Measurements from ENCODE around the gene NAALADL2. TPM values are rescaled to one million over a fixed set of nuclear protein-coding genes. Genes with fewer than 3 reads are reported as not detected.

Gene NAALADL2
- total and polyA plus RNA-seq, 2 of the 13 experiments (the other 11 are each of a cell fraction or from before 2014, with no cell fraction given) = 0.08 TPM; not detected in 1

DNA sequence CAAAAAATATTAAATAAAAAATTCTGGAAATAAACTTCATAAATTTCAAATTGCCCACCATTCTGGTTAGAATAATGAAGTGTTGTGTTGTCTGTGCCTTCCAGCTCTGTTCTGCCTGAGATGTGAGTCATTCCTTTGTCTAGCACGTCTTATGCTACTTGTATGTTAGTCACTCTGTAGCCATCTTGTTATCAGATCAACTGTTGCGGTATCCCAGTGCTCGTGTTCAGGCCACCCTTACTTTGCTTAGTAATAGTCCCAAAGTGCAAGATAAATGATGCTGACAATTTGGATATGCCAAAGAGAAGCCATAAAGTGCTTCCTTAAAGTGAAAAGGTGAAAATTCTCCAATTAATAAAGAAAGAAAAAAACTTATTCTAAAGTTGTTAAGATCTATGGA lies 527.5 kb downstream of the NAALADL2 start:
- FAIRE-seq = no peak

More for the DNA sequence above, 527.5 kb downstream of the NAALADL2 start:
- H3K4me2 ChIP-seq (ENCODE audit: low read depth, low read length) = no peak overlapping the region
- no peak for DNase-seq (ENCODE audit: low spot score)
- TF ChIP-seq, protein P1, sequence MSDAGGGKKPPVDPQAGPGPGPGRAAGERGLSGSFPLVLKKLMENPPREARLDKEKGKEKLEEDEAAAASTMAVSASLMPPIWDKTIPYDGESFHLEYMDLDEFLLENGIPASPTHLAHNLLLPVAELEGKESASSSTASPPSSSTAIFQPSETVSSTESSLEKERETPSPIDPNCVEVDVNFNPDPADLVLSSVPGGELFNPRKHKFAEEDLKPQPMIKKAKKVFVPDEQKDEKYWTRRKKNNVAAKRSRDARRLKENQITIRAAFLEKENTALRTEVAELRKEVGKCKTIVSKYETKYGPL (CRISPR knock-in tag; IDR thresholded peaks at IDR 0.05) = no peak
- TF ChIP-seq ZNF891 (CRISPR knock-in tag; IDR thresholded peaks at IDR 0.05) (no peak), YEATS4 (CRISPR knock-in tag; IDR thresholded peaks at IDR 0.05; ENCODE audit: borderline replicate concordance) (no peak), ZNF543 (CRISPR knock-in tag; IDR thresholded peaks at IDR 0.05) (no peak), ZNF776 (CRISPR knock-in tag; IDR thresholded peaks at IDR 0.05) (no peak), HIVEP1 (CRISPR knock-in tag; IDR thresholded peaks at IDR 0.05) (no peak), ZNF232 (CRISPR knock-in tag; IDR thresholded peaks at IDR 0.05; ENCODE audit: borderline replicate concordance) (no peak), ZNF883 (CRISPR knock-in tag; IDR thresholded peaks at IDR 0.05; ENCODE audit: not compliant biosample characterization) (no peak), ZNF616 (CRISPR knock-in tag; IDR thresholded peaks at IDR 0.05; ENCODE audit: low read depth) (no peak)
- TF ChIP-seq, protein P2, sequence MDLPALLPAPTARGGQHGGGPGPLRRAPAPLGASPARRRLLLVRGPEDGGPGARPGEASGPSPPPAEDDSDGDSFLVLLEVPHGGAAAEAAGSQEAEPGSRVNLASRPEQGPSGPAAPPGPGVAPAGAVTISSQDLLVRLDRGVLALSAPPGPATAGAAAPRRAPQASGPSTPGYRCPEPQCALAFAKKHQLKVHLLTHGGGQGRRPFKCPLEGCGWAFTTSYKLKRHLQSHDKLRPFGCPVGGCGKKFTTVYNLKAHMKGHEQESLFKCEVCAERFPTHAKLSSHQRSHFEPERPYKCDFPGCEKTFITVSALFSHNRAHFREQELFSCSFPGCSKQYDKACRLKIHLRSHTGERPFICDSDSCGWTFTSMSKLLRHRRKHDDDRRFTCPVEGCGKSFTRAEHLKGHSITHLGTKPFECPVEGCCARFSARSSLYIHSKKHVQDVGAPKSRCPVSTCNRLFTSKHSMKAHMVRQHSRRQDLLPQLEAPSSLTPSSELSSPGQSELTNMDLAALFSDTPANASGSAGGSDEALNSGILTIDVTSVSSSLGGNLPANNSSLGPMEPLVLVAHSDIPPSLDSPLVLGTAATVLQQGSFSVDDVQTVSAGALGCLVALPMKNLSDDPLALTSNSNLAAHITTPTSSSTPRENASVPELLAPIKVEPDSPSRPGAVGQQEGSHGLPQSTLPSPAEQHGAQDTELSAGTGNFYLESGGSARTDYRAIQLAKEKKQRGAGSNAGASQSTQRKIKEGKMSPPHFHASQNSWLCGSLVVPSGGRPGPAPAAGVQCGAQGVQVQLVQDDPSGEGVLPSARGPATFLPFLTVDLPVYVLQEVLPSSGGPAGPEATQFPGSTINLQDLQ (CRISPR knock-in tag; IDR thresholded peaks at IDR 0.05) = no peak
- TF ChIP-seq, protein P3, sequence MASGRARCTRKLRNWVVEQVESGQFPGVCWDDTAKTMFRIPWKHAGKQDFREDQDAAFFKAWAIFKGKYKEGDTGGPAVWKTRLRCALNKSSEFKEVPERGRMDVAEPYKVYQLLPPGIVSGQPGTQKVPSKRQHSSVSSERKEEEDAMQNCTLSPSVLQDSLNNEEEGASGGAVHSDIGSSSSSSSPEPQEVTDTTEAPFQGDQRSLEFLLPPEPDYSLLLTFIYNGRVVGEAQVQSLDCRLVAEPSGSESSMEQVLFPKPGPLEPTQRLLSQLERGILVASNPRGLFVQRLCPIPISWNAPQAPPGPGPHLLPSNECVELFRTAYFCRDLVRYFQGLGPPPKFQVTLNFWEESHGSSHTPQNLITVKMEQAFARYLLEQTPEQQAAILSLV (CRISPR knock-in tag; IDR thresholded peaks at IDR 0.05; ENCODE audit: borderline replicate concordance) = no peak
- TF ChIP-seq, protein P4, sequence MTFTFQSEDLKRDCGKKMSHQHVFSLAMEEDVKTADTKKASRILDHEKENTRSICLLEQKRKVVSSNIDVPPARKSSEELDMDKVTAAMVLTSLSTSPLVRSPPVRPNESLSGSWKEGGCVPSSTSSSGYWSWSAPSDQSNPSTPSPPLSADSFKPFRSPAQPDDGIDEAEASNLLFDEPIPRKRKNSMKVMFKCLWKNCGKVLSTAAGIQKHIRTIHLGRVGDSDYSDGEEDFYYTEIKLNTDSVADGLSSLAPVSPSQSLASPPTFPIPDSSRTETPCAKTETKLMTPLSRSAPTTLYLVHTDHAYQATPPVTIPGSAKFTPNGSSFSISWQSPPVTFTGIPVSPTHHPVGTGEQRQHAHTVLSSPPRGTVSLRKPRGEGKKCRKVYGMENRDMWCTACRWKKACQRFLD (CRISPR knock-in tag; IDR thresholded peaks at IDR 0.05; ENCODE audit: borderline replicate concordance) = no peak
- TF ChIP-seq, protein P5, sequence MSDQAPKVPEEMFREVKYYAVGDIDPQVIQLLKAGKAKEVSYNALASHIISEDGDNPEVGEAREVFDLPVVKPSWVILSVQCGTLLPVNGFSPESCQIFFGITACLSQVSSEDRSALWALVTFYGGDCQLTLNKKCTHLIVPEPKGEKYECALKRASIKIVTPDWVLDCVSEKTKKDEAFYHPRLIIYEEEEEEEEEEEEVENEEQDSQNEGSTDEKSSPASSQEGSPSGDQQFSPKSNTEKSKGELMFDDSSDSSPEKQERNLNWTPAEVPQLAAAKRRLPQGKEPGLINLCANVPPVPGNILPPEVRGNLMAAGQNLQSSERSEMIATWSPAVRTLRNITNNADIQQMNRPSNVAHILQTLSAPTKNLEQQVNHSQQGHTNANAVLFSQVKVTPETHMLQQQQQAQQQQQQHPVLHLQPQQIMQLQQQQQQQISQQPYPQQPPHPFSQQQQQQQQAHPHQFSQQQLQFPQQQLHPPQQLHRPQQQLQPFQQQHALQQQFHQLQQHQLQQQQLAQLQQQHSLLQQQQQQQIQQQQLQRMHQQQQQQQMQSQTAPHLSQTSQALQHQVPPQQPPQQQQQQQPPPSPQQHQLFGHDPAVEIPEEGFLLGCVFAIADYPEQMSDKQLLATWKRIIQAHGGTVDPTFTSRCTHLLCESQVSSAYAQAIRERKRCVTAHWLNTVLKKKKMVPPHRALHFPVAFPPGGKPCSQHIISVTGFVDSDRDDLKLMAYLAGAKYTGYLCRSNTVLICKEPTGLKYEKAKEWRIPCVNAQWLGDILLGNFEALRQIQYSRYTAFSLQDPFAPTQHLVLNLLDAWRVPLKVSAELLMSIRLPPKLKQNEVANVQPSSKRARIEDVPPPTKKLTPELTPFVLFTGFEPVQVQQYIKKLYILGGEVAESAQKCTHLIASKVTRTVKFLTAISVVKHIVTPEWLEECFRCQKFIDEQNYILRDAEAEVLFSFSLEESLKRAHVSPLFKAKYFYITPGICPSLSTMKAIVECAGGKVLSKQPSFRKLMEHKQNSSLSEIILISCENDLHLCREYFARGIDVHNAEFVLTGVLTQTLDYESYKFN (CRISPR knock-in tag; conservative IDR thresholded peaks at IDR 0.05) = no peak
- TF ChIP-seq, protein P6, sequence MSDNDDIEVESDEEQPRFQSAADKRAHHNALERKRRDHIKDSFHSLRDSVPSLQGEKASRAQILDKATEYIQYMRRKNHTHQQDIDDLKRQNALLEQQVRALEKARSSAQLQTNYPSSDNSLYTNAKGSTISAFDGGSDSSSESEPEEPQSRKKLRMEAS (IDR thresholded peaks at IDR 0.05) = no peak
- ATAC-seq = no peak
- H3K36me3 ChIP-seq (replicated peaks in 1 of 2; ENCODE audit: control insufficient read depth in 1 of 2, insufficient read depth in 2 of 2, low read length in 2 of 2) = no peaks in the 10 kb centered on the region
- no peaks in the 10 kb centered on the region for H3K9me3 ChIP-seq (ENCODE audit: low read length)
- no peaks in the 10 kb centered on the region for H3K79me2 ChIP-seq (ENCODE audit: insufficient read depth, low read length)
- H3K4me3 ChIP-seq (replicated peaks in 1 of 3; ENCODE audit: insufficient read depth in 1 of 3, low read depth in 2 of 3, low read length in 3 of 3) = no peak overlapping the region
- H3K4me1 ChIP-seq (ENCODE audit: insufficient read depth, low read length) = no peaks in the 10 kb centered on the region
- intact Hi-C loops (cut with micrococcal nuclease; ENCODE audit: unreplicated experiment) = no loop called here
- POLR2A ChIA-PET = no interaction called here
- no peaks in the 10 kb centered on the region for H4K20me1 ChIP-seq (ENCODE audit: insufficient read depth, low read length)
- in situ Hi-C loops (cut with HindIII; ENCODE audit: extremely low pct_ligation_motif_present, low pct_unique_long_range_greater_than_20kb) = no loop called here
- no TSS peak for BruUV-seq (replicated peaks)
- 0% methylated on average over 3 of the region's 3 CpGs for WGBS (ENCODE audit: low lambda C conversion rate)
- CTCF ChIA-PET (ENCODE audit: low intra/inter-chr PET ratio, low total read pairs) = no interaction called here
- H2AFZ ChIP-seq (ENCODE audit: low read length) = no peak overlapping the region
- H3K27ac ChIP-seq (ENCODE audit: extremely low read length, insufficient read depth, low read length) = no peak overlapping the region
- H3K9ac ChIP-seq (ENCODE audit: insufficient read depth, low read depth, low read length) = no peak overlapping the region
- H3K27me3 ChIP-seq (ENCODE audit: control insufficient read depth in 1 of 2, insufficient read depth in 2 of 2, low read length in 2 of 2) = no peaks in the 10 kb centered on the region
